K562 (cell line): ENCODE data around the gene GABRD. TPM values are rescaled to one million over a fixed set of nuclear protein-coding genes. Genes with fewer than 3 reads are reported as not detected.

Source experiments
- ATAC-seq: fragments of 200-7000 bp; cut with Tn5 transposase; 3 replicates; pipeline ENCODE4 v1.9.1; 2020; ENCODE audit warnings: moderate library complexity
- BruUV-seq: library from RNA; stranded (reverse); fragments of 400-500 nt; replicated peaks from 2 replicates; lab custom pipeline; 2021; lab: Mats Ljungman, UMichigan
- CTCF ChIA-PET: fragments of 300-600 bp; formaldehyde crosslinking; extraction: SDS; loops from one replicate; lab custom pipeline; 2021; ENCODE audit warnings: low intra/inter-chr PET ratio; lab: Yijun Ruan, JAX
- POLR2A ChIA-PET: fragments of 300-600, 350-650 bp; sonication (Branson Sonifier 250); formaldehyde crosslinking; extraction: SDS; loops from one replicate; lab custom pipeline; 2021; ENCODE audit warnings: antibody characterized with exemption, inconsistent platforms; lab: Yijun Ruan, JAX
- DNase-seq, 4 experiments: peaks; one replicate each; pipeline versions ENCODE4 v3.0.0 to v3.0.0-alpha.2; 2011 to 2018; ENCODE audit warnings: low spot score in 3 of 4, mixed read lengths in 3 of 4; ENCODE audit errors: extremely low read depth in 1 of 4
- FAIRE-seq: peaks from 2 replicates; lab custom pipeline; 2011; peaks lifted over from hg19 to GRCh38; lab: Jason Lieb, UNC
- H2AFZ ChIP-seq: 2 replicates; pipeline ENCODE4 v1.6.0; 2011; ENCODE audit warnings: low read depth, low read length, control low read depth, inconsistent platforms
- H3K27ac ChIP-seq: fragments of 200-600 bp; 3 replicates; pipeline ENCODE4 v1.8.0; 2011; ENCODE audit warnings: low read depth, mild to moderate bottlenecking, control low read depth, inconsistent platforms, low read length, moderate library complexity, mixed read lengths; ENCODE audit errors: extremely low read depth
- H3K27me3 ChIP-seq, 2 experiments: fragments of 300-600 bp in 1 of 2; 2 replicates in 1 of 2; 3 replicates in 1 of 2; pipeline versions ENCODE4 v1.6.0 to v1.8.0; 2011; ENCODE audit warnings: inconsistent platforms in 2 of 2, low read length in 2 of 2, mild to moderate bottlenecking in 1 of 2, mixed read lengths in 1 of 2, moderate library complexity in 1 of 2; ENCODE audit not compliant: control insufficient read depth in 2 of 2, insufficient read depth in 2 of 2
- H3K36me3 ChIP-seq: fragments of 300-600 bp; 3 replicates; pipeline ENCODE4 v1.8.0; 2011; ENCODE audit warnings: mild to moderate bottlenecking, low read length, inconsistent platforms; ENCODE audit not compliant: control insufficient read depth, insufficient read depth
- H3K4me1 ChIP-seq, 2 experiments: fragments of 200-600 bp in 1 of 2; replicated peaks in 1 of 2; 2 replicates in 1 of 2; 3 replicates in 1 of 2; pipeline versions ENCODE4 v1.5.1 to v1.8.0; 2011; ENCODE audit warnings: inconsistent platforms in 2 of 2, low read length in 2 of 2, mild to moderate bottlenecking in 1 of 2, mixed read lengths in 1 of 2, moderate library complexity in 1 of 2; ENCODE audit not compliant: control insufficient read depth in 2 of 2, insufficient read depth in 2 of 2
- H3K4me2 ChIP-seq: 2 replicates; pipeline ENCODE4 v1.6.1; 2011; ENCODE audit warnings: low read length, control low read depth, inconsistent platforms, mixed read lengths; ENCODE audit not compliant: insufficient read depth
- H3K4me3 ChIP-seq: fragments of 200-600 bp; sonication (generic), shearing (Covaris generic); 2 replicates; pipeline ENCODE4 v1.5.1; 2016; ENCODE audit warnings: control low read depth, inconsistent platforms
- H3K79me2 ChIP-seq: fragments of 200-600 bp; 3 replicates; pipeline ENCODE4 v1.8.0; 2011; ENCODE audit warnings: low read length, inconsistent platforms; ENCODE audit not compliant: control insufficient read depth, insufficient read depth
- H3K9ac ChIP-seq, 2 experiments: 2 replicates each; pipeline versions ENCODE4 v1.6.0 to v1.6.1; 2011; ENCODE audit warnings: low read depth in 2 of 2, low read length in 2 of 2, control low read depth in 1 of 2, inconsistent platforms in 1 of 2, mild to moderate bottlenecking in 1 of 2, mixed read lengths in 1 of 2; ENCODE audit not compliant: insufficient read depth in 1 of 2
- H3K9me1 ChIP-seq: one replicate; pipeline ENCODE4 v1.6.0; 2011; ENCODE audit warnings: inconsistent platforms, mild to moderate bottlenecking, low read length, moderate library complexity; ENCODE audit not compliant: control insufficient read depth, insufficient read depth
- H3K9me3 ChIP-seq: replicated peaks from 2 replicates; pipeline ENCODE4 v1.5.1; 2011; ENCODE audit warnings: low read depth, low read length, inconsistent platforms; ENCODE audit not compliant: control insufficient read depth, insufficient read depth
- H4K20me1 ChIP-seq: replicated peaks from 2 replicates; pipeline ENCODE4 v1.6.1; 2011; ENCODE audit warnings: low read length, inconsistent platforms, mixed read lengths; ENCODE audit not compliant: control insufficient read depth, insufficient read depth
- BMI1 ChIP-seq: fragments of 150-350 bp; IDR thresholded peaks from 2 replicates; pipeline ENCODE4 v1.6.1; 2014; ENCODE audit warnings: low read length
- GTF2F1 ChIP-seq: IDR thresholded peaks from 2 replicates; pipeline ENCODE4 v1.6.1; 2011; ENCODE audit warnings: low read depth, low read length, improper control_type of control experiment
- HDAC8 ChIP-seq: fragments of 450-650 bp; IDR thresholded peaks from 2 replicates; pipeline ENCODE4 v1.6.1; 2016; ENCODE audit warnings: mild to moderate bottlenecking, missing genetic modification characterization, moderate library complexity, missing compliant biosample characterization
- PCBP1 ChIP-seq: fragments of 200-400 bp; formaldehyde crosslinking; IDR thresholded peaks from 2 replicates; pipeline ENCODE4 v1.6.1; 2018; ENCODE audit warnings: mild to moderate bottlenecking, low read depth, low read length; ENCODE audit not compliant: poor library complexity, severe bottlenecking
- TARDBP ChIP-seq: fragments of 450-650 bp; IDR thresholded peaks from 2 replicates; pipeline ENCODE4 v1.6.1; 2016
- ZNF124 ChIP-seq: sonication (generic); formaldehyde crosslinking; IDR thresholded peaks from 2 replicates; pipeline ENCODE4 v1.8.1; 2022; ENCODE audit warnings: missing genetic modification reagents
- ZNF263 ChIP-seq: sonication (generic); formaldehyde crosslinking; IDR thresholded peaks from 2 replicates; pipeline ENCODE4 v1.8.0; 2022; ENCODE audit warnings: mild to moderate bottlenecking, missing genetic modification reagents, borderline replicate concordance
- WGBS: fragments of 100-300 bp; shearing (Covaris generic); methylation state at CpG from one replicate; pipeline ENCODE4 v1.1.6; 2016; ENCODE audit warnings: low coverage, mixed read lengths; ENCODE audit not compliant: insufficient coverage; ENCODE audit errors: missing lambda C conversion rate; 5-methylcytosine and 5-hydroxymethylcytosine counted together
- in situ Hi-C: fragments of 300-500 bp; cut with MboI; formaldehyde crosslinking; loops from 4 replicates; pipeline ENCODE4 v1.15.0; 2018; ENCODE audit warnings: inconsistent platforms, mixed read lengths
- intact Hi-C: fragments of 100-400 bp; cut with micrococcal nuclease; formaldehyde crosslinking; loops from 2 replicates; pipeline ENCODE4 v1.14.2; 2022
- polyA plus RNA-seq, 8 experiments: library from polyadenylated mRNA; depleted of rRNA in 4 of 8; stranded (reverse) in 5 of 8; unstranded in 3 of 8; fragments of >200 nt; fragmentation: Nextera tagmentation in 2 of 8; fragmentation: Illumina TruSeq in 1 of 8; extraction: Ambion mirVana in 2 of 8; extraction: Trizol in 1 of 8; gene quantifications; 2 replicates each; pipeline versions ENCODE4 v1.2.1 to v1.2.3, GENCODE V29; 2011 to 2014; ENCODE audit warnings: inconsistent platforms in 1 of 8, missing spikeins in 1 of 8
- total RNA-seq, 7 experiments: library from RNA; depleted of rRNA in 6 of 7; stranded (reverse); fragments of >200 nt in 6 of 7; fragmentation: Illumina TruSeq in 2 of 7; extraction: Trizol in 2 of 7; gene quantifications; 2 replicates each; pipeline versions ENCODE4 v1.2.1 to v1.2.3, GENCODE V29; 2011 to 2021; ENCODE audit warnings: low replicate concordance in 1 of 7

Gene GABRD
- total and polyA plus RNA-seq, 9 of the 15 experiments (the other 6 are each of a cell fraction or from before 2014, with no cell fraction given): 0.07 TPM; not detected in 8

DNA sequence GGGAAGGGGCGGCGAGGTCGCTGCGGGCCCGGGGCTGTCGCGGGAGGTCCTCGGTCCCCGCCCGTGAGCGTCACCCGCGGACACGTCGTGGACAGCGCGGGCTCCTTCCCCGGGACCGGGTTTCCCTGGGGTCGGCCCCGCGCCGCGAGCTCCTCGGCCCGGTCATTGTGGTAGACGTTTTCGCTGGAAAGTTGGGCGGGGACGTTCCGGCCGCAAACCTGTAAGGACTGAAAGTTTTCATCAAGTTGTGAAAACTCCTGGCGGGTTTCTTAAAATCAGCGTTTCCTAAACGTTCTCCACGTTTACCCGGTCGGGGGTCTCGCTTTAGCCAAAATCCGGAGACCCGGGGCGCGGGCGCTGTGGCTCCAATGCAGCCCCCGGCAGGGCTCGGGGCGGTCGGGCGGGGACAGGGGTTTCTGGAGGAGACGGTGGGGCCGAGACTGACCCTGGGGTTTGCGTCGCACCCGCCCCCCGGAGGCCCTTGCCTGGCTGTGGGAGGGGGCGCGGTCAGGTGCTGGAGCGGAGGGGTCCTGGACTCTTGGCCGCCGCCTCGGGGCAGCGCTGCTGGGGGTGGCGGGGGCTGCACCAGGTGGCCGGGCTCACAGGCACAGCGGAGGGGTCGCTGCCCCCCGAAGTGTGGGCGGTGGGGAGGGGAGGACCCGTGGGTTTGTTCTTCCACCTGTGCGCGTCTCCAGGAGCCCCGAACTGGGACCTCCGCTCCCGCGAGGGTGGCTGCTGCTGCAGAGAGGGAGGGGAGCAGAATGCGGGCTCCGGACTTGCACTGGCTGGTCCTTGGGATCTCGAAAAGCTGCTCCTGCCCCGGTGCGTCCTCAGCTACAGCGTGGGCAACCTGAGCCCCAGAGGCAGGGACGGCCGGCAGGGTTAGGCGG lies 31.9 kb downstream of the GABRD start:
- ChIA-PET POLR2A (interaction anchor here (0.6 kb wide), 1 partner anchor 137 kb away, joined by 4 read pairs; no protein-coding TSS in a partner anchor), CTCF (no interaction called here)
- ATAC-seq: no peak
- intact Hi-C loops: no loop called here
- no peak overlapping the region for H2AFZ ChIP-seq
- no peak overlapping the region for H3K4me2 ChIP-seq
- 68% methylated on average over 62 of the region's 84 CpGs for WGBS
- peaks cover 9% of the 10 kb centered on the region for H4K20me1 ChIP-seq
- in situ Hi-C loops: no loop called here
- TF ChIP-seq BMI1: no peak
- TF ChIP-seq PCBP1: peak; percentile 28
- peaks cover 5 to 54% of the 10 kb centered on the region in 2 experiments; a peak in 3 of 5 replicates for H3K27me3 ChIP-seq
- H3K9me1 ChIP-seq: peaks cover 9% of the 10 kb centered on the region
- H3K4me1 ChIP-seq: peaks cover 0 to 59% of the 10 kb centered on the region in 2 experiments; a peak in 2 of 5 replicates
- no TSS peak for BruUV-seq
- H3K9me3 ChIP-seq: no peaks in the 10 kb centered on the region
- H3K36me3 ChIP-seq: no peaks in the 10 kb centered on the region
- no peak overlapping the region for H3K27ac ChIP-seq
- no peak for FAIRE-seq
- DNase-seq: no peak
- no peak overlapping the region for H3K9ac ChIP-seq
- H3K79me2 ChIP-seq: no peaks in the 10 kb centered on the region
- peak overlapping the region; percentile 19; the same call in 1 of the 2 replicates for H3K4me3 ChIP-seq

DNA sequence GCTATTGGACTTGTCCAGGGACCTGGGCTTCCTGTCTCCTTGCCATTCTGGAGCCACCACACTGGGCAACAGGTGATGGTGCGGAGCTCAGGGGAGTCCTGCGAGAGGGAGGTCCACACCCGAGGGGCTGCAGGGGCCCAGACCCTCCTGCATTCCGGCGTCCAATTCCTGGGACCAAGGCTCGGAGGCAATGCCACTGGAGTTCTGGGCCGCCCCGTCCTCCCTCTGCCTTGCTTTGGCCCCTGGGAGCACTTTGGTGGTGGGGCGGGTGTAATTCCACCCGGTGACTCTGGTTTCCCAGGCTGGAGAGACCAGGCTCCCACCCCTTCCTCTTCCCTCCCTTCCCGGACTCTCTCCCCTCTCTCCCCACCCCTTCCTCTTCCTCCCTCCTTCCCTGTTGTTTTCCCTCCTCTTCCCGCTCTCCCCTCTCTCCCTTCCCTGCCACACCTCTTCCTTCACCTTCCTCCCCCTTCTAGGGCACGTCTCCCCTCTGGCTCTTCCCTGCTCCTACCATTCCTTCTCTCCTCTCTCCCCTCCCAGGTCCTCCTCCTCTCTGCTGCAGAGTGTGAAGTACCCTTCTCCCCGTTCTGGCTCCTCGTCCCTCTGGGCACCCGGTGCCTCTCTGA lies 33.0 kb downstream of the GABRD start:
- 19% methylated on average over 15 of the region's 16 CpGs for WGBS
- POLR2A ChIA-PET: no interaction called here
- H3K4me1 ChIP-seq: peaks cover 0 to 55% of the 10 kb centered on the region in 2 experiments; a peak in 2 of 5 replicates
- H3K9ac ChIP-seq: no peak overlapping the region
- H3K36me3 ChIP-seq: no peaks in the 10 kb centered on the region
- no peak for TF ChIP-seq GTF2F1
- TF ChIP-seq ZNF263 (CRISPR knock-in tag): peak; percentile 11; the same call in 1 of the 2 replicates
- TF ChIP-seq ZNF124 (CRISPR knock-in tag): no peak
- no peak for TF ChIP-seq TARDBP
- TF ChIP-seq HDAC8 (tag): no peak
- CTCF ChIA-PET: interaction anchor here (0.6 kb wide), 1 partner anchor 742 kb away, joined by 3 read pairs; no protein-coding TSS in a partner anchor
- in situ Hi-C loops: no loop called here
- BruUV-seq: no TSS peak
- no peak overlapping the region for H3K4me2 ChIP-seq
- no peaks in the 10 kb centered on the region for H3K79me2 ChIP-seq
- H3K9me1 ChIP-seq: peaks cover 10% of the 10 kb centered on the region
- H3K27ac ChIP-seq: no peak overlapping the region
- no peak overlapping the region for H3K4me3 ChIP-seq
- ATAC-seq: no peak
- intact Hi-C loops: no loop called here
- H4K20me1 ChIP-seq: 0 out of 2 replicates have a peak, but pooled peaks cover 3% of the 10 kb centered on the region
- H3K9me3 ChIP-seq: no peaks in the 10 kb centered on the region
- H3K27me3 ChIP-seq: peaks cover 4 to 57% of the 10 kb centered on the region in 2 experiments; a peak in 4 of 5 replicates
- no peak for DNase-seq
- no peak overlapping the region for H2AFZ ChIP-seq
- FAIRE-seq: no peak
